Measurements from ENCODE around the gene DDX17.

The DDX17 gene

GRCh38 chr22:38446018-38446601 is 60.0 kb downstream of the DDX17 start:
- DNase-seq = no peak

- no peak for DNase-seq
Measured at GRCh38 chr22:38444783-38445182, 61.3 kb downstream of the DDX17 start.

- no peak for DNase-seq
Measured at GRCh38 chr22:38443628-38444521, 62.2 kb downstream of the DDX17 start.

- no peak for DNase-seq
Measured at GRCh38 chr22:38442967-38443627, 63.0 kb downstream of the DDX17 start.

DNA sequence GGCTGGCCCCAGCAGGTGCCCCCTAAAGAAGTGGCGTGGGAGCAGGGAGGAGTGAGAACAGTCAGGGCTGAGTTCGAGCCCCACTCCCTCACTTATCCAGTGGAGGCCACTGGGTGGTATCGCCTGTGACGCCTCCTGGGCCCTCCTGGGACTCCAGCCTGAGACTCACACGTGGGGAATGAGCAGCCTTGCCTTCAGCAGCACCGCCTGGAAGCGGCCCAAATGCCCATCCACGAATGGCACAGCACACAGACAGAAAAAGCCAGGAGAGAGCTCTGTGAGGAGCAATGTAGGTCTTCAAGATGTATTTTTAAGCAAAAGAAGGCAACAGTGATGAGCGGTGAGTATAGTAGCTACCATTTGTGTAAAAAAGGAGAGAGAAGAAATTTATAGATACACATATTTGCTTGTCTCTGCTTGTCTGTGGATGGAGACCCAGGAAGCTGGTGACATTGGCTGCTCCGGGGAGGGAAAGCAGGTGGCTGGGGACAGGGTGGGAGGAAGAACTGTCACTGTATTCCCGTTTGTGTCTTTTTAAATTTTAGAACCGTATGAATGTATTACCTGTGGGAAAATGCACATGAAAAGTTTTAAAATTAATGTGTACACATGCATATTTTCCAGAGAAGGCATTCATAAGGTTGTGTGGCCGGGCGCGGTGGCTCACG is 64.4 kb downstream of the DDX17 start:
- DNase-seq = no peak

- no peak for DNase-seq
Measured at GRCh38 chr22:38440747-38441350, 65.3 kb downstream of the DDX17 start.

- no peak for DNase-seq
Measured at GRCh38 chr22:38437416-38437815, 68.7 kb downstream of the DDX17 start.

- DNase-seq = no peak
Measured at GRCh38 chr22:38436629-38437395, 69.3 kb downstream of the DDX17 start.

DNA sequence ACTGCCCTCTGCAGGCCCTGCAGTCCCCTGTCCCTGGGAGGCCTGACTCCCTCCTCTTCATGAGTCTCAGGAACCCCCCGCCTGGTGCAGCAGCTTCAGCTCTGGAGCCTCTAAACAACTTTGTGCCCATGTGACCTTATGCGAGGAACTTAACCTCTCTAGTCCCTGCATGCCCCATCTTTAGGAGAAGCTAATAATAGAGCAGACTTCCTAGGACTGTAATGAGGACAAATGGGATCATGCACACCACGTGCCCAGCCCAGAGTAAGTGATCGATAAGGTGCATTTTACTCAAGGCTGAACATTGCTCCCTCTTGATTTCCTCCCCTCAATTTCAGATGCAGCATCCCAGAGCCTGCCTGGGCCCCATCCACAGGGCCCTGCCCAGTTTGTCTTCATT is 70.1 kb downstream of the DDX17 start:
- DNase-seq = no peak

GRCh38 chr22:38435010-38435409 is 71.1 kb downstream of the DDX17 start:
- no peak for DNase-seq

DNA sequence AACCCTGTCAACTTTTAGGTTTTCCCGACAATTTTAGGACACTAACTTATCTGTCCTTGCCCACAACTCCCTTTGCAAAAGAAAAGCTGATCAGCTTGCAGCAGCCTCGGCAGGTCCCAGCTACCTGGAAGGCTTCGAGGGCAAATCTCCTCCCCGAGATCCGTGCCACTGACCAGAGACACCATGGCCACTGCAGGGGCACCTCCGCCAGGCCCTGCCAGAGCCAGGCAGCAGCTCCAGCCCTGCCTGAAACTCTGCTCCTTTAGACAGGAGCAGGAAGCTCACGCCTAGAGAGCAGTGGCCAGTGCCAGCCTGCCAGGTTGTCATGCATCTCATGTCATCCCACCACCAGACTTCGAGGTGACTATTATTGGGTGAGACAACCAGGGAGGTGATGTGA is 72.2 kb downstream of the DDX17 start:
- no peak for DNase-seq
